RWPE1 (cell line): ENCODE measurements around the gene FERMT3.

ENCODE experiments used
- CTCF ChIA-PET: fragments of 350-600 bp; sonication (Branson Sonifier 250); formaldehyde crosslinking; extraction: SDS; loops from one replicate; lab custom pipeline; 2021; lab: Yijun Ruan, JAX
- POLR2A ChIA-PET: fragments of 400-600 bp; formaldehyde crosslinking; extraction: SDS; loops from one replicate; lab custom pipeline; 2020; ENCODE audit warnings: antibody characterized with exemption; ENCODE audit not compliant: low non-redundant PET; lab: Yijun Ruan, JAX
- DNase-seq: peaks from one replicate; pipeline ENCODE4 v3.0.0; 2012; ENCODE audit warnings: low spot score
- H3K27ac ChIP-seq: fragments of 450-650 bp; 2 replicates; pipeline ENCODE4 v1.5.1; 2017
- TF ChIP-seq, protein P1 (sequence below): fragments of 450-650 bp; conservative IDR thresholded peaks from 2 replicates; pipeline ENCODE4 v1.5.1; 2017; ENCODE audit warnings: low read depth, mild to moderate bottlenecking

FERMT3 gene

DNA sequence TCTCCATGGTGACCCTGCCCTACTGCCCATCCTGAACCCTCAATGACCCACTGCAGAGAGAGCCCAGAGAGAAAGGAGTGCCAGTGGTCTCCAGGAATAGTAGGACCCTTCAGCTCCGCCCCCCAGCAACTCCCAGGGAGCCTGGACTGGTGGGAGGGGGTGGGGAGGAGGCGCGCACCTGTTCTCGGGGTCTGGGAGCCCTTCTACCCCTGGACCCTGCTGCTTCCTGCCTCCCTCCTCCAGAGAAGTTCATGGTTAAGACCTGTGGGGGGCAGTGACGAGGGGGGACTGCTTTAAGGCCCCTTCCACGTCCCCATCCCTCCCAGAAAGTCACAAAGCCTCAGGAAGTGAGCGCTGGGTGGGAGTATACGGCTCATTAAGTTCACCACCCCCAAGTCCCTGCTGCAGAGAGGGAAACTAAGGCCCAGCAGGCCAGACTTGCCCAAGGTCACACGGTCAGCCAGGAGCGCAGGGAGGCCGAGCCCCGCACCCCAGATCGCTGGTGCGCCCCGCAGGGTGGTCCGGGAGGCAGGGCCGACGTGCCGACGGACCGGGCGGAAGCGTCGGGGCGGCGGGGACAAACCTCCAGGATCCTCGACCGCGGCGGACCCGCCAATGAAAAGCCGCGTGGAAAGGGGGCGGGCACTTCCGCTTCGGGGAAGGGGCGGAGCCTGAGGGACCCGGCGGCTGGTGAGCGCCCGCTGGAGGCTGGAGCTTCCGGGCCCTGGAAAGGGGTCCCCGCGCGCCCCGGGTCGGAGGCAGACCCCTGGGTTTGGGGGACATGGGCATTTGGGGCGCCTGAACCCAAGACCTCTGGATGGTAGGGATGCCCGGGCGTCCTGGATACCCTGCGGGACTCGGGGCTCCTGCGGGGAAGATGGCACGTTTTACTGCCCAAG lies 19.3 kb downstream of the FERMT3 start, which contains the start of the genes NUDT22 and TRPT1:
NUDT22 (plus strand) TSS at position 667 of the 899 bp plus-strand sequence. CDS start 379 bp downstream, outside the sequence.
TRPT1 (minus strand) TSS at position 579 of the 899 bp plus-strand sequence; CDS start at position 253, 326 bp downstream.
- ChIA-PET POLR2A (no interaction called here), CTCF (interaction anchor here (0.6 to 1.2 kb wide), 11 partner anchors 11 to 442 kb away, joined by 3 to 5 read pairs (median 3); no protein-coding TSS in a partner anchor)
- TF ChIP-seq, protein P1, sequence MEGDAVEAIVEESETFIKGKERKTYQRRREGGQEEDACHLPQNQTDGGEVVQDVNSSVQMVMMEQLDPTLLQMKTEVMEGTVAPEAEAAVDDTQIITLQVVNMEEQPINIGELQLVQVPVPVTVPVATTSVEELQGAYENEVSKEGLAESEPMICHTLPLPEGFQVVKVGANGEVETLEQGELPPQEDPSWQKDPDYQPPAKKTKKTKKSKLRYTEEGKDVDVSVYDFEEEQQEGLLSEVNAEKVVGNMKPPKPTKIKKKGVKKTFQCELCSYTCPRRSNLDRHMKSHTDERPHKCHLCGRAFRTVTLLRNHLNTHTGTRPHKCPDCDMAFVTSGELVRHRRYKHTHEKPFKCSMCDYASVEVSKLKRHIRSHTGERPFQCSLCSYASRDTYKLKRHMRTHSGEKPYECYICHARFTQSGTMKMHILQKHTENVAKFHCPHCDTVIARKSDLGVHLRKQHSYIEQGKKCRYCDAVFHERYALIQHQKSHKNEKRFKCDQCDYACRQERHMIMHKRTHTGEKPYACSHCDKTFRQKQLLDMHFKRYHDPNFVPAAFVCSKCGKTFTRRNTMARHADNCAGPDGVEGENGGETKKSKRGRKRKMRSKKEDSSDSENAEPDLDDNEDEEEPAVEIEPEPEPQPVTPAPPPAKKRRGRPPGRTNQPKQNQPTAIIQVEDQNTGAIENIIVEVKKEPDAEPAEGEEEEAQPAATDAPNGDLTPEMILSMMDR: no peak; the same call in 1 of the 2 replicates
- DNase-seq: peak; percentile 84
- peak within 1 kb of the TSS; percentile 98 for H3K27ac ChIP-seq

DNA sequence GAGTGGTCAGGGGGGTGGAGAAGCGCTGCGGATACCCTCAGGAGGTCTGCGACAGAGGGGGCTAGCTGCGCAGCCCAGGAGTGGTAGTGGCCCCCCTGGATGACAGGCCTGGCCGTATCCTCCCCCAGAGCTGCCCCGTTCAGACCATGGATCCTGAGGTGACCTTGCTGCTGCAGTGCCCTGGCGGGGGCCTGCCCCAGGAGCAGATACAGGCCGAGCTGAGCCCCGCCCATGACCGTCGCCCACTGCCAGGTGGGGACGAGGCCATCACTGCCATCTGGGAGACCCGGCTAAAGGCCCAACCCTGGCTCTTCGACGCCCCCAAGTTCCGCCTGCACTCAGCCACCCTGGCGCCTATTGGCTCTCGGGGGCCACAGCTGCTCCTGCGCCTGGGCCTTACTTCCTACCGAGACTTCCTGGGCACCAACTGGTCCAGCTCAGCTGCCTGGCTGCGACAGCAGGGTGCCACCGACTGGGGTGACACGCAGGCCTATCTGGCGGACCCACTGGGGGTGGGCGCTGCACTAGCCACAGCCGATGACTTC lies 20.1 kb downstream of the FERMT3 start:
- no peak for DNase-seq
- H3K27ac ChIP-seq: peak overlapping the region; percentile 98
- ChIA-PET POLR2A (interaction anchor here (0.6 to 0.9 kb wide), 2 partner anchors 10 to 19 kb away, joined by 3 read pairs; no protein-coding TSS in a partner anchor), CTCF (interaction anchor here (0.9 to 1.2 kb wide), 3 partner anchors 10 to 74 kb away, joined by 3 to 5 read pairs (median 3); no protein-coding TSS in a partner anchor)
- TF ChIP-seq, protein P1: no peak; the same call in 1 of the 2 replicates

DNA sequence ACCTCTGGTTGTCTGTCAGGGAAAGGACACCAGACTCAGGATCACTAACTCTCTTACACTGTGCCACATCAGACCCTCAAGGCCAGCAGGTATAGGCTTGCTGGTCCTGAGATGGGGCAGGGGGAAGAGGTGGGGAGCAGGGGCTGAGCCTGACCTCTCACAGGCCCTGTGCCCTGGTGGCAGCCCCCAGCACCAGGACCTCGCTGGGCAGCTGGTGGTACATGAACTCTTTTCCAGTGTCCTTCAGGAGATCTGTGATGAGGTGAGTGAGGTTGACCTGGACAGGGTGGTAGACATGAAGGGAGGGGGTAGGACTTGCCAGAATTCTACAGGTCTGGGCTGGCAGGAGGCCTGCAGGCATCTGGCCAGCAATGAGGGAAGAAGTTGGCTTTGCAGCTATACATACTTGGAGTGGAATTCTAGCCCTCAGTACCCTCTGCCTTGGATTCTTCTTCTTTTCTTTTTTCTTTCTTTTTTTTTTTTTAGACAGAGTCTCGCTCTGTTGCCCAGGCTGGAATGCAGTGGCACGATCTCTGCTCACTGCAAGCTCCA lies 21.0 kb downstream of the FERMT3 start:
- CTCF ChIA-PET: interaction anchor here (0.9 to 1.1 kb wide), 2 partner anchors 9 to 10 kb away, joined by 3 to 5 read pairs; no protein-coding TSS in a partner anchor

DNA sequence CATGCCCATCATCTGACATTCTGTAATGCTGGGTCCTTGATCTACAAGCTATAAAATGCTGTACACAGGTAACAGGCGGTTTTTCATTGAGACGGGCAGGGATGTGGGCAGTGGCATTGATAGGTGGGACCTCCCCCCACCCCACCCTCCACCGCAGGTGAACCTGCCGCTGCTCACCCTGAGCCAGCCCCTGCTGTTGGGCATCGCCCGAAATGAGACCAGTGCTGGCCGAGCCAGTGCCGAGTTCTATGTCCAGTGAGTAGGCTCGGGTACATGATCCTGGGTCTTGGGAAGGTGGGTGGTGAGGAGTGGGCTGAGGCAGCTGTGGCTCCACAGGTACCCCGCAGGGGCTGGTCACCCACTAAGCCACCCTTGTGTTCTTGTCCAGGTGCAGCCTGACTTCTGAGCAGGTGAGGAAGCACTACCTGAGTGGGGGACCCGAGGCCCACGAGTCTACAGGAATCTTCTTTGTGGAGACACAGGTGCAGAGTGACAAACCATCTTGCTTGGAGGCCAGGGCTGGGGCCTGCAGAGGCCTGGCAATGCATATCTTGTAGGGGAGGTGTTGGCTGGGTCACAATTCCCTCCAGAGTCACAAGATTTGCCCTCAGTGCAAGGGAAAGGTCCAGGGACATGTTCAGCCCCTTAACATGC lies 22.7 kb downstream of the FERMT3 start:
- ChIA-PET CTCF (interaction anchor here (0.6 kb wide), 1 partner anchor 1550 kb away, joined by 3 read pairs; no protein-coding TSS in a partner anchor), POLR2A (no interaction called here)
- no peak for DNase-seq
- TF ChIP-seq, protein P1: no peak
- peak overlapping the region; percentile 98 for H3K27ac ChIP-seq

More for the DNA sequence above, 21.0 kb downstream of the FERMT3 start:
- no peak for DNase-seq
- POLR2A ChIA-PET: interaction anchor here (0.7 to 0.9 kb wide), 2 partner anchors 12 to 19 kb away, joined by 3 to 6 read pairs; no protein-coding TSS in a partner anchor
- H3K27ac ChIP-seq: peak overlapping the region; percentile 98
- TF ChIP-seq, protein P1: no peak

DNA sequence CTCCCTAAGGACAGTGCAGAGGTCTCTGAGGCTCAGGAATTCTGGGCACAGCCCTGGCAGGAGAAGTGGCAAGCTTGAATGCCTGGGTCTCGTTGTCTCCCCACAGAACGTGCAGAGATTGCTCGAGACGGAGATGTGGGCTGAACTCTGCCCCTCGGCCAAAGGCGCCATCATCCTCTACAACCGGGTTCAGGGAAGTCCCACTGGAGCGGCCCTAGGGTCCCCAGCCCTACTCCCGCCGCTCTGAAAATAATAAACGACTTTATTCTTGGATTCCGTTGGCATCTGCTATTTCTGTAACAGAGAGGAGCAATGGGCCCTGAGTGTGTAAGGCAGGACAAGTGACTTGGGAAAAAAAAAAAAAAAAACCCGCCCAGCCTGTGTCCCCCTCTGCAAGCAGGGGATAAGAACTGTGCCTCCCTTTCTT lies 23.2 kb downstream of the FERMT3 start:
- CTCF ChIA-PET: interaction anchor here (0.6 kb wide), 1 partner anchor 1550 kb away, joined by 3 read pairs; no protein-coding TSS in a partner anchor
- POLR2A ChIA-PET: no interaction called here
- peak overlapping the region; percentile 98 for H3K27ac ChIP-seq
- no peak for DNase-seq
- TF ChIP-seq, protein P1: no peak
